ENCODE data around the gene STXBP6. TPM values are rescaled to one million over a fixed set of nuclear protein-coding genes. Genes with fewer than 3 reads are reported as not detected.
A peak's percentile ranks its signal among the peaks of the same experiment; 100 is the strongest.

The STXBP6 gene
- total and polyA plus RNA-seq, 2 of the 13 experiments (the other 11 are each of a cell fraction or from before 2014, with no cell fraction given), result 35.3 to 42.8 TPM

DNA sequence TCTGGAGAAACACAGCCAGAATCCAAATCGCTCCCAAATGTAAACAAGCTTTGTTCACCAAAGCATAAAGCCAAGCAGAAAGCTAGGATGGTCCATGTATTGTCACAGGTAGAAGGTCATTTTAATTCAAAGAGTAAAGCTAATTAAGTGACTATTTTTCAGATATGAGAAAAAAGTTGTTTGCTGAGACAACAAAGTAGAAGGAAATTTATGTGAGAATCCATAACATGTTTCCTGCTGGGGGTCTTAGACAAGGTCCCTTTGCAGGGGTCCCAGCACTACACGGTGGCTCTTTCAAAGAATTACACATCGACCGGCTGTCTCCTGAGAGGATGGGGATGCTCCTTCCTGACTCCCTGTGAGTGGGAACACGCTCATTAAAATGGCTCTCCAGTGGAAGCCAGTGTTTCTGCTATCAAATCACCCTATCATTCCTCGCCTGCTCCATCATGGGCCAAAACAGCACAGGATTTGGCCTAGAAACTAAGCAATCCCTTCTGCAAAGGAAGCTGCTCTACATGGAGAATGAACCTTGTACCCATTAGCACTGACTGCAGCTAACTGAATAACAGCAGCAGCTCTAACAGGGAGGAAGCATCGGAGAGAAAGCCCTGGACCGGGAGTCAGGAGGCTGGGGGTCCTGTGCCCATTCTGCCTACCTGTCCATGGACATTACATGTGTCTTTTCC lies 175.3 kb downstream of the STXBP6 start (continued):
- TF ChIP-seq, protein P1, sequence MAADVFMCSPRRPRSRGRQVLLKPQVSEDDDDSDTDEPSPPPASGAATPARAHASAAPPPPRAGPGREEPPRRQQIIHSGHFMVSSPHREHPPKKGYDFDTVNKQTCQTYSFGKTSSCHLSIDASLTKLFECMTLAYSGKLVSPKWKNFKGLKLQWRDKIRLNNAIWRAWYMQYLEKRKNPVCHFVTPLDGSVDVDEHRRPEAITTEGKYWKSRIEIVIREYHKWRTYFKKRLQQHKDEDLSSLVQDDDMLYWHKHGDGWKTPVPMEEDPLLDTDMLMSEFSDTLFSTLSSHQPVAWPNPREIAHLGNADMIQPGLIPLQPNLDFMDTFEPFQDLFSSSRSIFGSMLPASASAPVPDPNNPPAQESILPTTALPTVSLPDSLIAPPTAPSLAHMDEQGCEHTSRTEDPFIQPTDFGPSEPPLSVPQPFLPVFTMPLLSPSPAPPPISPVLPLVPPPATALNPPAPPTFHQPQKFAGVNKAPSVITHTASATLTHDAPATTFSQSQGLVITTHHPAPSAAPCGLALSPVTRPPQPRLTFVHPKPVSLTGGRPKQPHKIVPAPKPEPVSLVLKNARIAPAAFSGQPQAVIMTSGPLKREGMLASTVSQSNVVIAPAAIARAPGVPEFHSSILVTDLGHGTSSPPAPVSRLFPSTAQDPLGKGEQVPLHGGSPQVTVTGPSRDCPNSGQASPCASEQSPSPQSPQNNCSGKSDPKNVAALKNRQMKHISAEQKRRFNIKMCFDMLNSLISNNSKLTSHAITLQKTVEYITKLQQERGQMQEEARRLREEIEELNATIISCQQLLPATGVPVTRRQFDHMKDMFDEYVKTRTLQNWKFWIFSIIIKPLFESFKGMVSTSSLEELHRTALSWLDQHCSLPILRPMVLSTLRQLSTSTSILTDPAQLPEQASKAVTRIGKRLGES (CRISPR knock-in tag; IDR thresholded peaks at IDR 0.05; ENCODE audit: borderline replicate concordance), result no peak
- TF ChIP-seq, protein P2, sequence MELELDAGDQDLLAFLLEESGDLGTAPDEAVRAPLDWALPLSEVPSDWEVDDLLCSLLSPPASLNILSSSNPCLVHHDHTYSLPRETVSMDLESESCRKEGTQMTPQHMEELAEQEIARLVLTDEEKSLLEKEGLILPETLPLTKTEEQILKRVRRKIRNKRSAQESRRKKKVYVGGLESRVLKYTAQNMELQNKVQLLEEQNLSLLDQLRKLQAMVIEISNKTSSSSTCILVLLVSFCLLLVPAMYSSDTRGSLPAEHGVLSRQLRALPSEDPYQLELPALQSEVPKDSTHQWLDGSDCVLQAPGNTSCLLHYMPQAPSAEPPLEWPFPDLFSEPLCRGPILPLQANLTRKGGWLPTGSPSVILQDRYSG (CRISPR knock-in tag; IDR thresholded peaks at IDR 0.05), result no peak
- TF ChIP-seq, protein P3, sequence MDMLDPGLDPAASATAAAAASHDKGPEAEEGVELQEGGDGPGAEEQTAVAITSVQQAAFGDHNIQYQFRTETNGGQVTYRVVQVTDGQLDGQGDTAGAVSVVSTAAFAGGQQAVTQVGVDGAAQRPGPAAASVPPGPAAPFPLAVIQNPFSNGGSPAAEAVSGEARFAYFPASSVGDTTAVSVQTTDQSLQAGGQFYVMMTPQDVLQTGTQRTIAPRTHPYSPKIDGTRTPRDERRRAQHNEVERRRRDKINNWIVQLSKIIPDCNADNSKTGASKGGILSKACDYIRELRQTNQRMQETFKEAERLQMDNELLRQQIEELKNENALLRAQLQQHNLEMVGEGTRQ (IDR thresholded peaks at IDR 0.05; ENCODE audit: low read depth, low read length), result no peak
- TF ChIP-seq, protein P3 (CRISPR knock-in tag; IDR thresholded peaks at IDR 0.05; ENCODE audit: borderline replicate concordance), result no peak
- TF ChIP-seq ZNF20 (CRISPR knock-in tag; IDR thresholded peaks at IDR 0.05), result no peak
- TF ChIP-seq, protein P4, sequence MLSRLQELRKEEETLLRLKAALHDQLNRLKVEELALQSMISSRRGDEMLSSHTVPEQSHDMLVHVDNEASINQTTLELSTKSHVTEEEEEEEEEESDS (CRISPR knock-in tag; IDR thresholded peaks at IDR 0.05; ENCODE audit: borderline replicate concordance), result no peak
- TF ChIP-seq ZNF776 (CRISPR knock-in tag; IDR thresholded peaks at IDR 0.05), result no peak
- TF ChIP-seq, protein P5, sequence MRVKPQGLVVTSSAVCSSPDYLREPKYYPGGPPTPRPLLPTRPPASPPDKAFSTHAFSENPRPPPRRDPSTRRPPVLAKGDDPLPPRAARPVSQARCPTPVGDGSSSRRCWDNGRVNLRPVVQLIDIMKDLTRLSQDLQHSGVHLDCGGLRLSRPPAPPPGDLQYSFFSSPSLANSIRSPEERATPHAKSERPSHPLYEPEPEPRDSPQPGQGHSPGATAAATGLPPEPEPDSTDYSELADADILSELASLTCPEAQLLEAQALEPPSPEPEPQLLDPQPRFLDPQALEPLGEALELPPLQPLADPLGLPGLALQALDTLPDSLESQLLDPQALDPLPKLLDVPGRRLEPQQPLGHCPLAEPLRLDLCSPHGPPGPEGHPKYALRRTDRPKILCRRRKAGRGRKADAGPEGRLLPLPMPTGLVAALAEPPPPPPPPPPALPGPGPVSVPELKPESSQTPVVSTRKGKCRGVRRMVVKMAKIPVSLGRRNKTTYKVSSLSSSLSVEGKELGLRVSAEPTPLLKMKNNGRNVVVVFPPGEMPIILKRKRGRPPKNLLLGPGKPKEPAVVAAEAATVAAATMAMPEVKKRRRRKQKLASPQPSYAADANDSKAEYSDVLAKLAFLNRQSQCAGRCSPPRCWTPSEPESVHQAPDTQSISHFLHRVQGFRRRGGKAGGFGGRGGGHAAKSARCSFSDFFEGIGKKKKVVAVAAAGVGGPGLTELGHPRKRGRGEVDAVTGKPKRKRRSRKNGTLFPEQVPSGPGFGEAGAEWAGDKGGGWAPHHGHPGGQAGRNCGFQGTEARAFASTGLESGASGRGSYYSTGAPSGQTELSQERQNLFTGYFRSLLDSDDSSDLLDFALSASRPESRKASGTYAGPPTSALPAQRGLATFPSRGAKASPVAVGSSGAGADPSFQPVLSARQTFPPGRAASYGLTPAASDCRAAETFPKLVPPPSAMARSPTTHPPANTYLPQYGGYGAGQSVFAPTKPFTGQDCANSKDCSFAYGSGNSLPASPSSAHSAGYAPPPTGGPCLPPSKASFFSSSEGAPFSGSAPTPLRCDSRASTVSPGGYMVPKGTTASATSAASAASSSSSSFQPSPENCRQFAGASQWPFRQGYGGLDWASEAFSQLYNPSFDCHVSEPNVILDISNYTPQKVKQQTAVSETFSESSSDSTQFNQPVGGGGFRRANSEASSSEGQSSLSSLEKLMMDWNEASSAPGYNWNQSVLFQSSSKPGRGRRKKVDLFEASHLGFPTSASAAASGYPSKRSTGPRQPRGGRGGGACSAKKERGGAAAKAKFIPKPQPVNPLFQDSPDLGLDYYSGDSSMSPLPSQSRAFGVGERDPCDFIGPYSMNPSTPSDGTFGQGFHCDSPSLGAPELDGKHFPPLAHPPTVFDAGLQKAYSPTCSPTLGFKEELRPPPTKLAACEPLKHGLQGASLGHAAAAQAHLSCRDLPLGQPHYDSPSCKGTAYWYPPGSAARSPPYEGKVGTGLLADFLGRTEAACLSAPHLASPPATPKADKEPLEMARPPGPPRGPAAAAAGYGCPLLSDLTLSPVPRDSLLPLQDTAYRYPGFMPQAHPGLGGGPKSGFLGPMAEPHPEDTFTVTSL (CRISPR knock-in tag; IDR thresholded peaks at IDR 0.05; ENCODE audit: borderline replicate concordance), result no peak
- TF ChIP-seq, protein P6, sequence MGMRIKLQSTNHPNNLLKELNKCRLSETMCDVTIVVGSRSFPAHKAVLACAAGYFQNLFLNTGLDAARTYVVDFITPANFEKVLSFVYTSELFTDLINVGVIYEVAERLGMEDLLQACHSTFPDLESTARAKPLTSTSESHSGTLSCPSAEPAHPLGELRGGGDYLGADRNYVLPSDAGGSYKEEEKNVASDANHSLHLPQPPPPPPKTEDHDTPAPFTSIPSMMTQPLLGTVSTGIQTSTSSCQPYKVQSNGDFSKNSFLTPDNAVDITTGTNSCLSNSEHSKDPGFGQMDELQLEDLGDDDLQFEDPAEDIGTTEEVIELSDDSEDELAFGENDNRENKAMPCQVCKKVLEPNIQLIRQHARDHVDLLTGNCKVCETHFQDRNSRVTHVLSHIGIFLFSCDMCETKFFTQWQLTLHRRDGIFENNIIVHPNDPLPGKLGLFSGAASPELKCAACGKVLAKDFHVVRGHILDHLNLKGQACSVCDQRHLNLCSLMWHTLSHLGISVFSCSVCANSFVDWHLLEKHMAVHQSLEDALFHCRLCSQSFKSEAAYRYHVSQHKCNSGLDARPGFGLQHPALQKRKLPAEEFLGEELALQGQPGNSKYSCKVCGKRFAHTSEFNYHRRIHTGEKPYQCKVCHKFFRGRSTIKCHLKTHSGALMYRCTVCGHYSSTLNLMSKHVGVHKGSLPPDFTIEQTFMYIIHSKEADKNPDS (CRISPR knock-in tag; IDR thresholded peaks at IDR 0.05), result no peak
- TF ChIP-seq MED13 (CRISPR knock-in tag; IDR thresholded peaks at IDR 0.05), result no peak
- no peak for TF ChIP-seq ZSCAN12 (CRISPR knock-in tag; IDR thresholded peaks at IDR 0.05)
- TF ChIP-seq ZFP1 (CRISPR knock-in tag; IDR thresholded peaks at IDR 0.05), result peak; percentile 81; the same call in 1 of the 2 replicates
- TF ChIP-seq ZNF672 (CRISPR knock-in tag; IDR thresholded peaks at IDR 0.05), result no peak
- TF ChIP-seq ZNF543 (CRISPR knock-in tag; IDR thresholded peaks at IDR 0.05), result no peak

Measured in HepG2 (cell line).